ENCODE measurements around the gene KRT74.

- no peak for TF ChIP-seq EZH2 (IDR thresholded peaks at IDR 0.05; ENCODE audit: insufficient read depth, poor library complexity, severe bottlenecking)
- no peak for TF ChIP-seq EZH2phosphoT487 (IDR thresholded peaks at IDR 0.05; ENCODE audit: insufficient read depth, low read depth)
These were observed 43.8 kb upstream of the KRT74 start for GRCh38 chr12:52617403-52617785.
